ENCODE results near the gene MYH8.

Gene MYH8

DNA sequence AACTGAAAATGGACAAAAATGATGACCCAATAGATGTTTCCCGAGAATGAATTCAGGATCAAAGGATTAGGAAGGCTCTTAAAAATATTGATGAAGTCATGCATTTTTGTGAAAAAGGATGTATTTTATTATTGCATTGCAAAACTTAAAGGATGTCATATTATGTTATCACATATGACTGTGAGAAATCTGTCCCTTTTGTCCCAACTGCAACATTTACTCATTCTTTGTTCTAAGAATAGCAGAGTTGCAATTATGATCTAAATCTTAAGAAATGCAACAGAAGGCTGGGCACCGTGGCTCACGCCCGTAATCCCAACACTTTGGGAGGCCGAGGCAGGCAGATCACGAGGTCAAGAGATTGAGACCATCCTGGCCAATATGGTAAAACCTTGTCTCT, 35.9 kb downstream of the MYH8 start:
- H3K4me3 ChIP-seq (ENCODE audit: low read length) = no peak overlapping the region
- TF ChIP-seq, protein P1, sequence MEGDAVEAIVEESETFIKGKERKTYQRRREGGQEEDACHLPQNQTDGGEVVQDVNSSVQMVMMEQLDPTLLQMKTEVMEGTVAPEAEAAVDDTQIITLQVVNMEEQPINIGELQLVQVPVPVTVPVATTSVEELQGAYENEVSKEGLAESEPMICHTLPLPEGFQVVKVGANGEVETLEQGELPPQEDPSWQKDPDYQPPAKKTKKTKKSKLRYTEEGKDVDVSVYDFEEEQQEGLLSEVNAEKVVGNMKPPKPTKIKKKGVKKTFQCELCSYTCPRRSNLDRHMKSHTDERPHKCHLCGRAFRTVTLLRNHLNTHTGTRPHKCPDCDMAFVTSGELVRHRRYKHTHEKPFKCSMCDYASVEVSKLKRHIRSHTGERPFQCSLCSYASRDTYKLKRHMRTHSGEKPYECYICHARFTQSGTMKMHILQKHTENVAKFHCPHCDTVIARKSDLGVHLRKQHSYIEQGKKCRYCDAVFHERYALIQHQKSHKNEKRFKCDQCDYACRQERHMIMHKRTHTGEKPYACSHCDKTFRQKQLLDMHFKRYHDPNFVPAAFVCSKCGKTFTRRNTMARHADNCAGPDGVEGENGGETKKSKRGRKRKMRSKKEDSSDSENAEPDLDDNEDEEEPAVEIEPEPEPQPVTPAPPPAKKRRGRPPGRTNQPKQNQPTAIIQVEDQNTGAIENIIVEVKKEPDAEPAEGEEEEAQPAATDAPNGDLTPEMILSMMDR (conservative IDR thresholded peaks at IDR 0.05; ENCODE audit: low read depth, low read length) = no peak
- no peak for DNase-seq (ENCODE audit: low read depth)

DNA sequence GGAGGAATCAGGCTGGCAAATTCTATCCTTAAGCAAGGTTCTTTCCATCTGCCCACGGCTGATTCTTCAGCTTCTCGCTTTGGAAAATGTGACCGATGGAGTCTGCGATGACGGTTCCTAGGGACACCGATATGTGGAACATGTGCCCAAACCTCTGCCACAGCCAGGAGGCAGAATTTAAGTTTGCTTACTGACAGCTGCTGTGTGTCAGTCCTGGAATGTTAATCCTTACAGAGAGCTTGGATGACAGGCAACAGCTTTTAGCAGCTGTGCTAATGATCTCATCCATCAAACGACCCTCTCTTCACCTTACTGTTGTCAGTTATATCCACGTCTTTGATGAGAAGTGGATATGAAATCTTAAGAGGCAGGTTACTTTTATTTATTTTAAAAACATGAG, 37.6 kb downstream of the MYH8 start:
- TF ChIP-seq, protein P1 (conservative IDR thresholded peaks at IDR 0.05; ENCODE audit: low read depth, low read length) = no peak
- no peak for DNase-seq (ENCODE audit: low read depth)
- H3K4me3 ChIP-seq (ENCODE audit: low read length) = no peak overlapping the region

DNA sequence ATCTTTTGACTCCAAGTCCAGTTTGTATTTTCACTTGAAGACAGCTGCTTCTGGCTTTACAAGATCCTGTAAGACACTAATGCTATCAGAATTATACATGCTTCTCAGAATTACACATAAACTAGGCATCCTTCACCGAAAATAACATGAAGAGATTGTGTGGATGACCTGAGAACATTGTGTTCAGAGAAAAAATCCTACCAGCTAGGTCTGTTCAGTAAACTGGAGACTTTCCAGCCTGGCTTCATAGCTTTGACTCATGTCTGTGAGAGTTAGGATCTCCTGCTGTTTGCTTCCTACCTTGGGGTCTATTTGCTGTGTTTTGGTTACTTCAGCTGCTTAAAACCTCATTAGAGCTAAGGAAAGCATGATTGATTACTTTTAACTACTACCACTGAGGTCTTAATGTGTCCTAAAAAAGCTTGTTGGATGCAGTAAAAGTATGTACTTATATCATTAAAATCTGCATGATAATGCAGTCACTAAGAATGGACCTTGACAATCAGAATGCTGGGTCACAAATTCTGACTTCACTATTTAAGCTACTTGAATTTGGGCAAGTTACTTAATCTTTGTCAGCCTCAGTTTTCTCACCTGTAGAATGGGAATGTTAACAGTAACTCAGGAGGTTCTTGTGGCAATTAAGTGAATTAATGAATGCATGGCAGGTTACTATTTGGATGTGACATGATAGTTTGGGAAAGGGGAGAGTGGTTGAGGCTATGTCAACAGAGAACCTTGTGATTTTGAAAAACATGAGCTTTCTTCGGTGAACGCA, 40.9 kb downstream of the MYH8 start:
- DNase-seq (ENCODE audit: low read depth) = no peak
- no peak overlapping the region for H3K4me3 ChIP-seq (ENCODE audit: low read length)
- TF ChIP-seq, protein P1 (conservative IDR thresholded peaks at IDR 0.05; ENCODE audit: low read depth, low read length) = no peak

DNA sequence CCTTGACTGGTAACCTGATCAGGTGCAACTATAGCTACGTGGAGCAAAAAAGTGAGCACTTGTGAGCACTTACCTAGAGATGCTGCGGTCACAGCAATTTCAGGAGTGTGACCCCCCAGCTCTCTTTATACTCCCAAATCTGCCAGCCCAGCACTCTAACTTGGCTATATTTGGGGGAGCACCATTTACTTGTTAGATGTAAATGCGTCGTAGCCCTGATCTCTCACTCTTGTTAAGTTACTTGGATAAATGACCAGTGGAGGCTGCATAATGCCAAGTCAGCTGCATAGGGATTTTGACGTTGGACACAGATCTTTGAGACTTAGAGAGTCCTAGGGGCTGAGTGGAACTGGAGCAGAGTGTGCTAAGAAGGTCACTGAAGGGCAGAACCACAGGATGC, 48.8 kb downstream of the MYH8 start, which contains the start of gene MYH13:
MYH13 (minus strand) TSS at position 101 of the 400 bp plus-strand sequence. CDS start 8,476 bp downstream, outside the sequence.
- no peak for DNase-seq (ENCODE audit: low read depth)
- TF ChIP-seq, protein P1 (conservative IDR thresholded peaks at IDR 0.05; ENCODE audit: low read depth, low read length) = no peak
- no peak within 1 kb of the TSS for H3K4me3 ChIP-seq (ENCODE audit: low read length)

DNA sequence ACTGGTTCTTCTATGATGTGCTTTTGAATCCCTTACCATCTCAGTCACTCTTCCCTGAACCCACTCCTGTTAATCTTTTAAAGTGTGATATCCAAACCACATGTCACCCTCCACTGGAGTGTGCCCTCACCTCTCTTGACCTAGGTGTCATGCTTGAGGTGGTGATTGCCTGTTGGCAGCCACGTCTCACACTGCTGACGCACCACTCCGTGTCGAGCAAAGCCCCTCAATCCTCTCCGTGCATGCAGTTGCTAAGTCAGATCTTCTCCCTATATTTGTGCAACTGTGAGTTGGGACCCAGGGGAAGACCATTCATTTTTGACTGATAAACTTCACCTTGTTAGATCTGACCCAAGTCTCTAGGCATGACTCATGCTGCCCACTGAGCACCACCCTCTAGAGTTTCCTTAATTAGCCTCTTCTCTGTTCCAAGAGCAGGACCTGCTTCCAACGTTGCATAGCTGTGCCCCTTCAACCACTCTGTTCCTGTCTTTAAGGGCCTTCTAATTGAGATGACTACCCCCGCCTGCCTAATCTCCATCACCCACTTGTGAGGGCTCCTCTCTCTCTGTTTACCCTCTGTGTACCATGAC, 51.6 kb downstream of the MYH8 start:
- TF ChIP-seq, protein P1 (conservative IDR thresholded peaks at IDR 0.05; ENCODE audit: low read depth, low read length) = no peak
- DNase-seq (ENCODE audit: low read depth) = no peak
- H3K4me3 ChIP-seq (ENCODE audit: low read length) = no peak overlapping the region

DNA sequence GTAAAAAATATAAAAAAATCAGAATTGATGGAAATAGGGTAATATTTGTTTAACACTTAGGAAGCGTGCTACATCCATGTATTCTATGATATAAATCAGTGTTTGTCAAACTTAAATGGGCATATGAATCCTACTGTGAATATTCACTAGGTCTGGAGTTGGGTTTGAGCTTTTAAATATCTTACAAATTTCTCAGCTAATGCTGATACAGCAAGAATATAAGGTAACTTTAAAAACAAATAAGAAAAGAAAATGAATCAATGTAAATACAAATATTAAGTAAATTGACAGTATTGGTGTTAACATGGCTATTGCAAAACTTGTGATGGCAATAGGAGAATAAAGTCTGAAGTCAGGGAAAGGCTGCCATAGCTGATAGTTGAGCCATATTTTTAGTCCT, 52.5 kb downstream of the MYH8 start:
- no peak overlapping the region for H3K4me3 ChIP-seq (ENCODE audit: low read length)
- no peak for DNase-seq (ENCODE audit: low read depth)
- TF ChIP-seq, protein P1 (conservative IDR thresholded peaks at IDR 0.05; ENCODE audit: low read depth, low read length) = no peak

DNA sequence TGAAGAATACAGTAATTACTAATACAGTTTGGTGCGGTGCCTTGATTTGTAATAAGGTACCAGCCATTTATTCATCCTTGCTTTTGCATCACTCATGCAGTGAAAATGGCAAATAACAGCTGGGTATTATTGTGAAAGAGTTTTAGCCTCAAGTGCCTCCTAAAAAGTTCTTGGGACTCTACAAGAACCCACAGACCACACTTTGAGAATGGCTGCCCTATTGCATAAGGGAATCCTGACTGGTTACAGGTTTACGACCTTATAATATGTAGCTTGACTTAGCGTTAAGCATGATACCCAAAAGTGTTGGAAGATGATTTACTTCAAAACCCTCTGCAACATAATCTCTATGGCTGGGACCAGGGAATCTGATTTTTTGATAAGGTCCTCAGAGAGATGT, 53.2 kb downstream of the MYH8 start:
- H3K4me3 ChIP-seq (ENCODE audit: low read length) = no peak overlapping the region
- TF ChIP-seq, protein P1 (conservative IDR thresholded peaks at IDR 0.05; ENCODE audit: low read depth, low read length) = no peak
- DNase-seq (ENCODE audit: low read depth) = no peak
